SK-N-SH treated with all-trans-retinoic acid at 6 μM for 48 hours (cell line): Measurements from ENCODE around the gene SGPL1.

Experiments
- ARNTL ChIP-seq: fragments of 450-650 bp; formaldehyde crosslinking; IDR thresholded peaks from 2 replicates; pipeline ENCODE4 v1.5.0; 2020; ENCODE audit warnings: low read depth, mild to moderate bottlenecking, moderate library complexity, borderline replicate concordance
- CSDC2 ChIP-seq: fragments of 250-450 bp; sonication (Bioruptor Pico); IDR thresholded peaks from 2 replicates; pipeline ENCODE4 v1.5.0; 2020; ENCODE audit warnings: mild to moderate bottlenecking, moderate library complexity
- ESRRG ChIP-seq: fragments of 250-450 bp; sonication (Bioruptor Pico); IDR thresholded peaks from 2 replicates; pipeline ENCODE4 v1.6.1; 2021; ENCODE audit warnings: mild to moderate bottlenecking
- GLIS3 ChIP-seq: fragments of 250-450 bp; sonication (Bioruptor Pico); IDR thresholded peaks from 2 replicates; pipeline ENCODE4 v1.5.0; 2020; ENCODE audit warnings: mild to moderate bottlenecking, moderate library complexity
- POU6F1 ChIP-seq: fragments of 250-450 bp; sonication (Bioruptor Pico); IDR thresholded peaks from 2 replicates; pipeline ENCODE4 v1.8.0; 2021; ENCODE audit warnings: low read depth, mild to moderate bottlenecking, moderate library complexity, borderline replicate concordance
- RARB ChIP-seq: fragments of 250-450 bp; sonication (Bioruptor Pico); IDR thresholded peaks from 2 replicates; pipeline ENCODE4 v1.8.0; 2021; ENCODE audit warnings: mild to moderate bottlenecking, moderate library complexity
- ZFP3 ChIP-seq: fragments of 250-450 bp; sonication (Bioruptor Pico); IDR thresholded peaks from 2 replicates; pipeline ENCODE4 v1.5.0; 2020; ENCODE audit warnings: mild to moderate bottlenecking, moderate library complexity
- ZNF70 ChIP-seq: fragments of 450-650 bp; formaldehyde crosslinking; IDR thresholded peaks from 2 replicates; pipeline ENCODE4 v1.5.0; 2020; ENCODE audit warnings: mild to moderate bottlenecking, moderate library complexity
- ZNF8 ChIP-seq: fragments of 450-650 bp; formaldehyde crosslinking; IDR thresholded peaks from 2 replicates; pipeline ENCODE4 v1.5.0; 2020; ENCODE audit warnings: mild to moderate bottlenecking, moderate library complexity
- TF ChIP-seq, protein P1 (sequence below): fragments of 250-450 bp; sonication (Bioruptor Pico); IDR thresholded peaks from 2 replicates; pipeline ENCODE4 v1.5.1; 2020; ENCODE audit warnings: low read depth, mild to moderate bottlenecking, moderate library complexity
- TF ChIP-seq, protein P2 (sequence below): fragments of 250-450 bp; sonication (Bioruptor Pico); IDR thresholded peaks from 2 replicates; pipeline ENCODE4 v1.8.0; 2020; ENCODE audit warnings: mild to moderate bottlenecking, moderate library complexity, borderline replicate concordance

DNA sequence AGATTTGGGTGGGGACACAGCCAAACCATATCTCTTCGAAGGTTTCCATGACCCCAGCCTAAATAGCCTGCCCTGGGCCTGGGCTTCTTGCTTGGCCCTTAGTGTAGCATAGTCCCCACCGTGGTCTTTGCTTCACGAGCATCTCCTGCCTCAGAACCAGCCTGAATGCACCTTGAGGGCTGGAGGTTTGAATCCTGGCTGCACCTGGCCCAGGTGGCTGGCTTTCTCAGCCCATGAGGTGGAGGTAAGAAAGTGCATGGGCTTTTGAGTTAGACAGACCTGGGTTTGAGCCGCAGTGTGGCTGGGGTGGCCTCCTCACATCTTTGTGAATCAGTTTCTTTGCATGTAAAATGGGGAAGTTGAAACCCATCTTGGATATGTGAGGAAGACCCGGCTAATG, 96.8 kb downstream of the SGPL1 start:
- no peak for TF ChIP-seq RARB (CRISPR knock-in tag)
- TF ChIP-seq ARNTL (CRISPR knock-in tag), result no peak
- TF ChIP-seq, protein P1, sequence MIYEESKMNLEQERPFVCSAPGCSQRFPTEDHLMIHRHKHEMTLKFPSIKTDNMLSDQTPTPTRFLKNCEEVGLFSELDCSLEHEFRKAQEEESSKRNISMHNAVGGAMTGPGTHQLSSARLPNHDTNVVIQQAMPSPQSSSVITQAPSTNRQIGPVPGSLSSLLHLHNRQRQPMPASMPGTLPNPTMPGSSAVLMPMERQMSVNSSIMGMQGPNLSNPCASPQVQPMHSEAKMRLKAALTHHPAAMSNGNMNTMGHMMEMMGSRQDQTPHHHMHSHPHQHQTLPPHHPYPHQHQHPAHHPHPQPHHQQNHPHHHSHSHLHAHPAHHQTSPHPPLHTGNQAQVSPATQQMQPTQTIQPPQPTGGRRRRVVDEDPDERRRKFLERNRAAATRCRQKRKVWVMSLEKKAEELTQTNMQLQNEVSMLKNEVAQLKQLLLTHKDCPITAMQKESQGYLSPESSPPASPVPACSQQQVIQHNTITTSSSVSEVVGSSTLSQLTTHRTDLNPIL (CRISPR knock-in tag), result no peak
- TF ChIP-seq, protein P2, sequence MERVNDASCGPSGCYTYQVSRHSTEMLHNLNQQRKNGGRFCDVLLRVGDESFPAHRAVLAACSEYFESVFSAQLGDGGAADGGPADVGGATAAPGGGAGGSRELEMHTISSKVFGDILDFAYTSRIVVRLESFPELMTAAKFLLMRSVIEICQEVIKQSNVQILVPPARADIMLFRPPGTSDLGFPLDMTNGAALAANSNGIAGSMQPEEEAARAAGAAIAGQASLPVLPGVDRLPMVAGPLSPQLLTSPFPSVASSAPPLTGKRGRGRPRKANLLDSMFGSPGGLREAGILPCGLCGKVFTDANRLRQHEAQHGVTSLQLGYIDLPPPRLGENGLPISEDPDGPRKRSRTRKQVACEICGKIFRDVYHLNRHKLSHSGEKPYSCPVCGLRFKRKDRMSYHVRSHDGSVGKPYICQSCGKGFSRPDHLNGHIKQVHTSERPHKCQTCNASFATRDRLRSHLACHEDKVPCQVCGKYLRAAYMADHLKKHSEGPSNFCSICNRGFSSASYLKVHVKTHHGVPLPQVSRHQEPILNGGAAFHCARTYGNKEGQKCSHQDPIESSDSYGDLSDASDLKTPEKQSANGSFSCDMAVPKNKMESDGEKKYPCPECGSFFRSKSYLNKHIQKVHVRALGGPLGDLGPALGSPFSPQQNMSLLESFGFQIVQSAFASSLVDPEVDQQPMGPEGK (CRISPR knock-in tag), result no peak
- no peak for TF ChIP-seq POU6F1
- TF ChIP-seq ZFP3 (CRISPR knock-in tag), result no peak
- TF ChIP-seq CSDC2 (CRISPR knock-in tag), result no peak
- no peak for TF ChIP-seq GLIS3 (CRISPR knock-in tag)
- TF ChIP-seq ESRRG (CRISPR knock-in tag), result no peak
- no peak for TF ChIP-seq ZNF70 (CRISPR knock-in tag)
- no peak for TF ChIP-seq ZNF8 (CRISPR knock-in tag)
